ENCODE data around the gene TTC28.
"Not testable (repeated sequence)": the region's sequence is repeated elsewhere in the genome, so short reads cannot be mapped to it uniquely, and the experiment has no call there.

The TTC28 gene

DNA sequence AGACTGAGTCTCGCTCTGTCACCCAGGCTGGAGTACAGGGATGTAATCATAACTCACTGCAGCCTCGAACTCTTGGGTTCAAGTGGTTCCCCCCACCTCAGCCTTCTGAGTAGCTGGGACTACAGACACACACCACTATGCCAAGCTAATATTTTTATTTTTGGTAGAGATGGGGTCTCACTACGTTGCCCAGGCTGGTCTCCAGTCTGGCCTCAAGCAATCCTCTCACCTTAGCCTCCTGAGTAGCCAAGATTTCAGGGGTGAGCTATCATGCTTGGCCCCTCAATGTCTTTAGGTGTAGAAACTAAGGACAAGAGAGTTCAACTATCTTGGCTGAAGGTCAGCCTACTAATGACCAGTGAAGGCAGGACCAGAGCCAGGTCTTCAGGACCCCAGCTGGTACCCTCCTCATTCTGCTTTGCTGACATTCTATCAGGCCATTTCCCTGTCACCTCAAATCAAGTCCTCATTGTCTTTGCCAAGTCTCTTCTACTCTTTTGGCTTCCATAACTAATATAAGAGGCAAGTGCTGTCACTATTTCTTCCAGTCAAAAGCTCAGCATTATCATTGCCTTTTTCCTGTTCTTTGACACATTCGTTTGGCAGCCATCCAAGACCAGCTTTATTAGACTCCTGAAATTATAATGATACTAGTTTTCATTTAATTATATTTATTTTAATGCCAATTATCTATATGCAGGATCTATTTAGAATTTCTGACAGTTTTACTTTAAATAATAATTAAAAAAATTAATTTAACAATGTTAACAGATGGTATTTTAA is 496.4 kb downstream of the TTC28 start:
- DNase-seq (ENCODE audit: low read depth) = no peak

DNA sequence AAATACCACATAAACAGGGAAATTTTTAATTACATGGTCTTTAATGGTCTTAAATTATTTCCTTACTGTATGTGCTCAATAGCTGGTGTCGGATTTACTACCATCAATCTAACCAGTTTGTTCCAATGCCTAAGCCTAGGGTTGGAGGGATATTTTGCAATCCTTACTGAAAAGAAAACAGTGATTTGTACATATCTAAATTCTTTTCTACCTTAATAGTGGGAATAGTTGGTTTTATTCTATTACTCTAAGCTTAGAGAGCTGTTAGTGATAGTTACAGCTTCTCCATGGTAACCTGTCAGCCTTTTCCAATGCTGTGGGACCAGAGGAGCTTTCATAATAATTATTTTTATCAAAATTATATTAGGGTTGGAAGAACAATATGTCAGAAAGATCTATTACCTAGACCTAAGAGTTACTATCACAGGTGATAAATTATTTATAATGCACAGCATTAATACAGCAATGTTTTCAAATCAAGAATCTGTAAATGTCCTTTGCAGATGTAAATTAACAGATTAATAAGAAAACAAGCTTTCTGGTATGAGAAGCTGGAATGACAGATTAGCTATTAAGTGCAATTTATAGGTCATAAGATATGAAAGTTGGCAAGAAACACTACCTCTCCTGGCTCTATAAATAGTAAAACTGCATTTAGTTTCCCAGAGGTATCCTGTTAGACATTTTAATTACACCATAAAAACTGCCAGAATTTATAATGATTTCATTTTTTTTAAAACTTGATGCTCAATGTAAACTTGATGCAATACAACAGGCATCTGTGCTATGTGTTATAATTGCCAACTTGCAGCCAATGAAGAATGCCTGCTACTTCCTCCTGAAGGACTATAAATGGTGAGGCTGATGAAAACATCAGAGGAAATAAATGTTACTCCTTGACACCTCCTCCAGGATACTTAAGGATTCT is 498.6 kb downstream of the TTC28 start:
- DNase-seq (ENCODE audit: low read depth) = no peak

DNA sequence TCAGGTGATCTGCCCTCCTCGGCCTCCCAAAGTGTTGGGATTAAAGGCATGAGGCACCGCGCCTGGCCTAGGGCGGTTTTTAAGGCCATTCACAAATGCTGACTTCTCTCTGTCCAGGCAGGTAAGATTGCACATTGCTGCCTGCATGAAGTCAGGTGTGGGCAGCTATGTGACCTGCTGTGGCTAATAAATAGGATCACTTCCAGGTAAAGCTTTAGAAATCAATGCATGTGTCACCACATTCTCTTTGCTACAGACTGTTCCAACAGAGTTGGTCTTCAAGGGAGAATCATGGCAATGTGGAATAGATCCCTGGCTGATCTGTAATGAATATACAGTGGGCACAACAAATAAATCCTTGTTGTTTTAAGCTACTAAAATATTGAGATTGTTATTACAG is 500.2 kb downstream of the TTC28 start:
- no peak for DNase-seq (ENCODE audit: low read depth)

DNA sequence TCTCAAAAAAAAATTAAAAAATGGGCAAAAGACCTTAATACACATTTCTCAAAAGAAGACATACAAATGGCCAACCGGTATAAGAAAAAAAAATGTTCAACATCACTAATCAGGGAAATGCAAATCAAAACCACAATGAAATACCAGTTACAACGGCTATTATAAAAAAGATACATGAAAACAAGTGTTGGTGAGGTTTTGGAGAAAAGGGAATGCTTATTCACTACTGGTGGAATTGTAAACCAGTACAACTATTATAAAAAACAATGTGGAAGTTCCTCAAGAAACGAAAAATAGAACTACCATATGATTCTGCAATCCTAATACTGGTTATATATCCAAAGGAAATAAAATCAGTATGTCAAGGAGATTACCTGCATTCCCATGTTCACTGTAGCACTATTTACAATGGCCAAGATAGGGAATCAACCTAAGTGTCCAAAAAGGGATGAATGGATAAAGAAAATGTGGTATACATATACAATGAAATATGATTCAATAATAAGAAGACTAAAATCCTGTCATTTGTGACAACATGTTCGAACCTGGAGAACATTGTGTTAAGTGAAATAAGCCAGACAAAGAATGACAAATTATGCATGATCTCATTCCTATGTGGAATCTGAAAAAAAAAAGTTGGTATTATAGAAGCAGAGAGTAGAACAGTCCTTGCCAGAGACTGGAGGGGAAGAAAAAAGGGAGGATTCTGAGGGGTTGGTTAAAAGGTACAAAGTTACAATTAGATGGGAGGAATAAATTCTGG is 503.7 kb downstream of the TTC28 start:
- no peak for DNase-seq (ENCODE audit: low read depth)

DNA sequence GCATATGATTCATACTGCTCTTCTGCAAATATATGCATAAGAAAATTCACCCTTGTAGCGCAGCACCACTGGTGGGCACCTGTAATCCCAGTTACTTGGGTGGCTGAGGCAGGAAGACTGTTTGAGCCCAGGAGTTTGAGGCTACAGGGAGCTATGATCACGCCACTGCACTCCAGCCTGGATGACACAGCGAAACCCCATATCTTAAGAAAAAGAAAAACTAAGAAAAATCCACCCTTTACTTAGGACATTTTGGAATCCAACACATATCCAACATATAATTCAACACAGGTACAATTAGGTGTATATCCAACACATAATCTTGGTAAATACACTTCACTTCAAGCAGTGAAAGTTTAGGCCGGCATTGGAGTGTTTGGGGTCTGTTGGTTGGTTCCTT is 505.1 kb downstream of the TTC28 start:
- no peak for DNase-seq (ENCODE audit: low read depth)

DNA sequence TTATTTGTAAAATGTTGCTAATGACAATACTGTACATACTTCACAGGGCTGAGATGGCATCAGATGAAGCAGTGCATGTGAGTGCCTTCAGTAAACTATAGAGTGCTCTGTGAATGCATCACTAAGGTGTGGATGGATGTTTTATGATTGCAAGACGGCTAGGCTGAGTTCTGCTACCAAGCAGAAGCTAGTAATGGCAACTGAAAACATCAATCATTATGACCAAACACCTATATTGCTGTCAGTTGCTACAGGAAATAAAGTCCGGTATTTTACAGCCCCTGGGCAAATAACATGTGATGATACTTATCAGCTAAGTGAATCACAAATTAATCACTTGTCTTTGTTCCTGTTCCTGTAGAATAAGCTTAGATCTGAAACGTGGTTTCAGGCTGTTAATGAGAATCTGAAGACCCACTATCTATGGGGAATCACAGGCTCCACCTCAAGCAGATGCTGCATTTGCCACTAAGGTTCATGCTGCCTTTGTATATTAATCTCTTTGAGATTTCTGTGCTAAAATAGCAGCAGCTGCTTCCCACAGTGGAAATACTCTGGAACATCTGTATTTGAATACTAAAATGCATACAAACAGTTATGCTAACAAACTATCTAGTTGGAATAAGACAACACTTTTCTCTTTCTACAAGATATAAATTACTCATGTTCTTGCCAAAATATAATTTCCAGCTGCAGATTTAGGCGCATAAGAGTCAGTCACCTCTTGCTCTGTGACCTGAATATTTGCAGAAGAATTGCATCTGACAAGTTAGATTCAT is 506.6 kb downstream of the TTC28 start:
- no peak for DNase-seq (ENCODE audit: low read depth)

DNA sequence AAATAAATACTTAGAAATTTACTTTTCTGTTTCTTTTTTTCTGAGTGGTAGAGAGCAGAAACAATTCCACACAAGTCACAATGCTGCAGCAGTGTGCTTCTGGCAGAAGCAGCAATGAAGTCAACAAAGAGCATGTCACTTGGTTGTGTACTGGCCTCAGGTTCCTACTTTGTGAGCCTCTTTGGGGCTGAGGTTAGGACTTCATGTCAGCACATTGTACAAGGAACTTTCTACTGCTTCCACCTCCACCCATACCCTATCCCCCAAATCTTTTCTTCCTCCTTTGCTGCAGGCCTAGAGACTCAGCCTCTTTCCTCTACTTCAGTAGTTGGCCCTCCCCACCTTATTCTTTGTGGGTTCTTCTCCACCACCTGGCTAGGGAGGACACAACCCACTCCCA is 507.9 kb downstream of the TTC28 start:
- no peak for DNase-seq (ENCODE audit: low read depth)

DNA sequence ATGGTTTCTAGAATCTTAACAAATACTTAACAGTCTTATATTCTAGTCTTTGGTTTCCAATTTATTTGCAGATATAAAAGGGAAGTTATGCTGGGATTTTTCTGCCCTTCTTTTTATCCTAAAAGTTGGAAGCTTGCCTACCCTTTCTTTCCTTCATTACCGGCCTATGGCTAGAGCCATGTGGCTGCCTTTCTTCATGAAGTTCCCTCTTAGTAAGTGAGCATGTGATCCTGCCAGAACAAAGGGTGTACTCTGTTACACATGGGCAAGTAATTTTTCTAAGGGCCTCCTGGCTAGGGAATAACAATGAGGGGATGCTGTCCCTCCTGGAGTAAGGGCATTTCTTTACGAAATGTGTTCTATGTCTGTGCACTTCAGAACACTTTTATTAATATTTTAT is 508.5 kb downstream of the TTC28 start:
- DNase-seq (ENCODE audit: low read depth) = no peak

DNA sequence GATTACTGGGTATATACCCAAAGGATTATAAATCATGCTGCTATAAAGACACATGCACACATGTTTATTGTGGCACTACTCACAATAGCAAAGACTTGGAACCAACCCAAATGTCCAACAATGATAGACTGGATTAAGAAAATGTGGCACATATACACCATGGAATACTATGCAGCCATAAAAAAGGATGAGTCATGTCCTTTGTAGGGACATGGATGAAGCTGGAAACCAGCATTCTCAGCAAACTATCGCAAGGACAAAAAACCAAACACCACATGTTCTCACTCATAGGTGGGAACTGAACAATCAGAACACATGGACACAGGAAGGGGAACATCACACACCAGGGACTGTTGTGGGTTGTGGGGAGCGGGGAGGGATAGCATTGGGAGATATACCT is 510.3 kb downstream of the TTC28 start:
- not testable (repeated sequence) for DNase-seq (ENCODE audit: low read depth)

DNA sequence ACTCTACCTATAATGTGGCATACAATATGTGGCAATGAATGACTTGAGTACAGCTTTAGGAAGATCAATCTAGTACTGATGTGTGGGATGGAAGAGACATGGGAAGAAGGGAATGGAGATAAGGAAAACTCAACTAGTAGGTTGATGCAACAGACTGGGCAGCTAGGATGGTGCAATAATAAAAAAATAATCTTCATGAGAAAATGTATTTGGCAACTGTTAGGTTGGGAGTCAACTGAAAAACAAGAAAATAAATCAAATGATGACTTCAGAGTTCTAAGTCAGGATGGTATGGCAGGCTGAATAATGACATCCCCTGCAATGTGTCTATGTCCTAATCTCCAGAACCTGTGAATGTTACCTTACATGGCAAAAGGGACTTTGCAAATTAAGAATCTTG is 523.8 kb downstream of the TTC28 start:
- DNase-seq (ENCODE audit: low read depth) = no peak

DNA sequence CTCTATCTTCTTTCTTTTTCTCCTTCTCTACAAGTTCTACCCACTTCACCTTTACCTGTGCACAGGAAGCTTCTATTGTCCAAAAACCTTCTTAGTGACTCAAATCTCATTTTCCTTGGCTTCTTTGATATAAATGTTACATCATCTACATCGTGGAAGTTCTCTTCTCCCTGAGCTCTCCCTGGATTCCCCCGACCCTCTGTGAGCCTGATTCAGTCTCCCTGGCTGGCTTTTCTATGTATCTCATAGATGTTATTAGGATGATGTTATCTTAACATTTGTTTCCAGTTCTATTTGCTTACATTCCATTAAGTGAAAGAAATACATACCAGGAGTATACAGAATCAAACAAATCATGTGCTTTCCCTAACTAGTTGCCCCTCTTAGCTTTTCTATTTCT is 524.8 kb downstream of the TTC28 start:
- no peak for DNase-seq (ENCODE audit: low read depth)

DNA sequence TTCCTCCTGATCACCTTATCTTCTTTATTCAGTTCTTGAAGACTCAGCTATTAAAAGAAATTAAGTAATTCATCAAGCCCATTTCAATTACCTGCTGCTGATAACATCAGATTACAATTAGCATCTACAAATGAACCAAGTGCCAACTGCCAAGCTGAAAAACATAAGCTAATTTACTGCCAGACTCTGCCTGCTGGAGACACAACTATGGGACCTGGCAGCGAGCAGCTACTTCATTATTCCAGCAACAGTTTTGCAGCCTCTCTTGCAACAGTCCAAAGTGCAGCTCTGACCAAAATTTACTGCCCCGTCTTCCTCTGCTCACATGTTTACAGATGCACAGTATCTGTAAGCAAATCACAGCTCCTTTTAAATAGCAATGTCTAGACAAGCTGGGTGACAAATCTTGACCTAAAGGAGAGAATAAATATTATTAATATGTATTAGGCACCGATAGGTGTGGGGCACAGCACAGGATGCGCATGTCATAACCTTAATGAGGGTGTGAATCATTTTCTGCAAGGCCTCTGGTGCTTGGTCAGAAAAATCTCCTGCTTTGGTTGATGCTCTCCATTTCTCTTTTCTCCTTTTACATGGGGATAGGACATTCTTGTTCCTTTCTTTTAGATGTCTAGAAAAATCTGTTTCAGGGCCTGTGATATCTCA is 528.4 kb downstream of the TTC28 start:
- DNase-seq (ENCODE audit: low read depth) = no peak

DNA sequence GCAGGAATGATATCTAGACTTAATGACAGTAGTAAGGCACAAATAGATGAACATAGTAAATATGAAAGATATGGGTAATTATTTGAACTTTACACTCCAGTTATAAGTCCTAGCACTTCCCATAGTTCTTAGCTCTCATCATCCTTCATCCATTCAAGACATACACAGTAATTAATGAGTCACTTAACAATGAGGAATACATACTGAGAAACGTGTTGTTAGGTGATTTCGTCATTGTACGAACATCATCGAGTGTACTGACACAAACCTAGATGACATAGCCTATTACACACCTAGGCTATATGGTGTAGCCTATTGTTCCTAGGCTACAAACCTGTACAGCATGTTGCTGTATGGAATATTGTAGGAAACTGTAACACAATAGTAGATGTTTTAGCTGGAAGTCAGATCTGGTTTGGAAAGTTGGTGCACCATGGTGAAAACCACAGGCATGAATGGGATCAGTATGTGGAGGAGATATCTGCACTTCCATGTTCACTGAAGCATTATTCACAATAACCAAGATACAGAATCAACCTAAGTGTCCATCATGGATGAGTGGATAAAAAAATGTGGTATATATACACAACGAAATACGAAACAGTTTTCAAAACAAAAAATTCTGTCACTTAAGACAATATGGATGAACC is 530.7 kb downstream of the TTC28 start:
- DNase-seq (ENCODE audit: low read depth) = no peak

DNA sequence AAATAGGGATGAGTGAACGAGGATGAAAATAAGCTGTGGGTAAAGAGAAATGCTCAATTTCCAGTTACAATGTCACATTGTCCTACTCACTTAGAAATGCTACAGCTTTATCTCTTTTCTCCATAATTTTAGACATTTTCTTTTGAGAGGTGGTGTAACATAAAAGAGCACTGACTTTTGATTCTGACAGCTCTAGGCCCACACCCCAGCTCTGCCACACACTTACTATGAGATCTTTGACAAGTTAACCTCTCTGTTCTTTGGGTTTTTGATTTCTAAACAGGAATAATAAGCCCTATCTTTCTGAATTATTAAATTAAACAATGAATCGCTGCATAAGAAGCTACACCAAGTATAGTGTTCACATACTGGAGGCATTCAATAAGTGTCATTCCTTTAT is 532.2 kb downstream of the TTC28 start:
- no peak for DNase-seq (ENCODE audit: low read depth)

DNA sequence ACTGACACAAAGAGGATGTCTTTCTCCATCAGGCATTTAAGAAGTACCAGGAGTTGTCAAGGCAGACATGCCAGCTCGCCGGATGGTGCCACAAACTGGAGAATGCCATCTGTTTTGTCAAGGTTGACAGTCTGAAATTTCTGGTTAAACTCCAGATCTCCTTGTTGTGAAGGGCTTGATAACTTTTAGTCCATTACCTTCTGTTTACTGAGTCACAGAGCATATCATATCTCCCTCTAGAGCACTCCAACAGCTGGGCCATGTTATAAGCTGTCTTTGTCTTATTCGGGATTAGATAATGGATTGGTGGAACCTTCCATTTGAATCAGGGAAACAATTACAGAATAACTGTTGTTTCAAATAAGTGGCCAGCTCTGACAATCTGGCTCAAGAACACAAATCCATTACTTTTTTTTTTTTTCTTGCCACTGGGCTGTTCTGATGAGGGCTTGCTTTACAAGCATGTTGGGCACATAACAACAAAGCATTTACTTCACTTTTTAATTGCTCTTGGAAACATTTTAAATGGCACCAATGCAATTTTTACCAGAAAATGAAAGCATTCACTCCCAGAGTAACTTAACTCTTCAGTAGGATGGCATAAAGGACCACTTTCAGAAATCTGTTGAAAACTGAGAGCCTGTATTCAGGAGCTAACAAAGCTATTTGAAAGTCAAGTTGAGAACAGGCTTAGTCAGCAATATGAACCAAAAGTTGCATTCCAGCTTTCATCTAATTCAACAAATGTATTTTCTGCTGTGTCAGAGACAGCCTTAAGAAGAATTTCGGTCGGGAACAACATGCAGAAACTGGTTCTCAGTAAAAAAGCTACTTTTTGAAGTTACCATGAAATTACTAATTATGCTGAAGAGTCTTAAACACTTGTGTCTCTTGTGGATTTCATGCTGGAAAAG is 533.0 kb downstream of the TTC28 start:
- no peak for DNase-seq (ENCODE audit: low read depth)

DNA sequence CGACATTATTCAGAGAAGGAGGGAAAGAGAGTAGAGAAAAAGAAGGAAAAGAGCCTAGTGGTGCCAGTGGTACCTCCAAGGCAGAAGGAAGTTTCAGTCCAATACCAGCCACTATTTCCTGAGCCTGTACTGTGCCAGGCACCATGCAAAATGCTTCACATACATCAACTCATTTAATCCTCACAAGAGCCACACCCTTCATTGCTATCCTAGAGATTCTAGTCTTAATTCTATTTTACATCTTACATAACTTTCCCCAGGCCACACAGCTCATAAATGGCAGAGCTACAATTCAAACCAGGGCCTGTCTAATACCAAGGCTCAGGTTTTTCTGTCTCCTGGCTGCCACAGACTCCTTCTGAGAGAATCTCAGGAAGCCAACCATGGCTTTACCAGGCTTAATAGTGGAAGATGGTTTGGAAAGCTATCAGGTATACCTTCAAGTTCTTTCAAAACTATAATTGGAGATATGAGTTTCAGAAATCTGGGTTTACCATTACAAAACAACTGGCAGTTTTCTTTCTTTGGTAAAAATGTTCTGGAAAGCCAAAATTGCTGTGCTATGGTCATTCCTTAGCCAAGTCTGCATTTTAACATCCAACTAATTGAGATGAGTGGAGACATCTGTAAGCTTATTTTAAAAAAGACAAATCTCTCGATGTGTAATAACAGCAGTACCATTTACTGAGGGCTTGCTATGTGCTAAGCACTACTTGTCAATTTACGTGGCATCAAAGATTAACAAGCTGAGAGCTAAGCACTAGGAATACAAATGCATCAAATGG is 535.5 kb downstream of the TTC28 start:
- DNase-seq (ENCODE audit: low read depth) = no peak

DNA sequence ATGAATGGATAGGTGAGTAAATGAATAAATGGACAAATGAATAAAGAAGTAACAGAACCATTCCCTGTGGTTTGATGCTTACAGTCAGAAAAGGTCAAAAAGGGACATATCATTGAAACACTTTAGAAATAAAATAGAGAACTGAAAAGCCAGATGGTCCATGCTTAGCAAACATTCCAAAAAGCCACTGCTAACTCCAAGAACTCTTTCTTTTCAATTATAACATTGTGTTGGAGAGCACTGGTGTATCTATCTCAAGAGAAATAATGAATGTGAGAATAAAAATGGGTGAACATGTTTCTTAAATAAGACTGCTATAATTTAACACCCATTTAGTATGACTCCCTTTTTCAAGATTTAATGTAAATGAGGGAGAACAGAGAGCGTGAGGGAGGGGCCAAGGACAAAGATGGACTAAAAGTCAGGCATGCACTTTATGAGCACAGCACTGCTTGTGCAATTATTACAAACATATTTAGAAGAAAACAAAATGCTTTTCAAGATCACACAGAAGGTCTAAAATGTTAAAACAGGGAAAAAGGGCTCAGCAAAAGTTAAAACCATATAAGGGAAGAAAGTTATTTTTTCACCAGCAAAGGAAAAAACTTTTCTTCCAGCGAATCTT is 536.3 kb downstream of the TTC28 start:
- DNase-seq (ENCODE audit: low read depth) = no peak

DNA sequence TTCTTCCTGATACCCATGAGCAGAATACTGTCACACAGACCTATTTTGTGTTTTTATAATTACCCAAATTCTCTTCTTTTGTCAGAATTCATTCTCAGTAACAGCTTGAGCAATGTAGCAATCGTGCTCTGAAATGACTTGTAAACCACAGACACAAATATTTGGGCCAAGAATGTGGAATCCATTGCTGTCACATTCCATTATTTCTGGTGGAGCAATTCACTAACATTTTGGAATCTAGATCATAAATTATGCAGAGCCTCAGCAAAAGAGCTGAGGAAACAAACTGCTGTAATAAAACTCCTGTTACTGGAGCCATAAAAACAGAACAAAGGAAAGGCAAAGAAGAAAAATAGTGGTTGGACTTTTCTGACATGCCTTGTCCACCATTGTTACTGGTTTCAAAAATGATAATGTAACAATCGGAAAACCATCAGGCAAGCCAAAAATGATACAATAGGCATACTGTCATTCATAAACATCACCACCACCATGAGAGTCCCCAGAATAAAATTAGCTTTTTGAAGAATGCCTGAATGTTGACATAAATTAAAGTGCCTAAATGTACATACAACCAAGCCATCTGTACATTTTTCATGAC is 537.2 kb downstream of the TTC28 start:
- no peak for DNase-seq (ENCODE audit: low read depth)

All from stimulated activated CD8-positive, alpha-beta memory T cell treated with anti-CD3 and anti-CD28 coated beads, Interleukin-12 subunit alpha, Interleukin-12 subunit beta, amount 100 ng/mL, for 1 hour (primary cell).